ENCODE data around the gene ARL8A.
"Not testable (repeated sequence)": the region's sequence is repeated elsewhere in the genome, so short reads cannot be mapped to it uniquely, and the experiment has no call there.

DNA sequence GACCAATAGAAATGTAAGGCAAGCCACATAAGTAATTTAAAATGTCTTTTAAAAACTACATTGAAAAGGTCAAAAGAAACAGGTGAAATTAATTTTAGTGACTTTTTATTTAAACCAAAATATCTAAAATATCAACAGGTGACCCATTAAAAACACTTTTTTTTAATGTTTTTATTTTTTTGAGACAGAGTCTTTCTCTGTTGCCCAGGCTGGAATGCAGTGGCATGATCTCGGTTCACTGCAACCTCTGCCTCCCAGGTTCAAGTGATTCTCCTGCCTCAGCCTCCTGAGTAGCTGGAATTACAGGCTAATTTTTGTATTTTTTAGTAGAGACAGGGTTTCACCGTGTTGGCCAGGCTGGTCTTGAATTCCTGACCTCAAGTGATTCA lies 36.2 kb upstream of the ARL8A start:
- TF ChIP-seq, protein P1, sequence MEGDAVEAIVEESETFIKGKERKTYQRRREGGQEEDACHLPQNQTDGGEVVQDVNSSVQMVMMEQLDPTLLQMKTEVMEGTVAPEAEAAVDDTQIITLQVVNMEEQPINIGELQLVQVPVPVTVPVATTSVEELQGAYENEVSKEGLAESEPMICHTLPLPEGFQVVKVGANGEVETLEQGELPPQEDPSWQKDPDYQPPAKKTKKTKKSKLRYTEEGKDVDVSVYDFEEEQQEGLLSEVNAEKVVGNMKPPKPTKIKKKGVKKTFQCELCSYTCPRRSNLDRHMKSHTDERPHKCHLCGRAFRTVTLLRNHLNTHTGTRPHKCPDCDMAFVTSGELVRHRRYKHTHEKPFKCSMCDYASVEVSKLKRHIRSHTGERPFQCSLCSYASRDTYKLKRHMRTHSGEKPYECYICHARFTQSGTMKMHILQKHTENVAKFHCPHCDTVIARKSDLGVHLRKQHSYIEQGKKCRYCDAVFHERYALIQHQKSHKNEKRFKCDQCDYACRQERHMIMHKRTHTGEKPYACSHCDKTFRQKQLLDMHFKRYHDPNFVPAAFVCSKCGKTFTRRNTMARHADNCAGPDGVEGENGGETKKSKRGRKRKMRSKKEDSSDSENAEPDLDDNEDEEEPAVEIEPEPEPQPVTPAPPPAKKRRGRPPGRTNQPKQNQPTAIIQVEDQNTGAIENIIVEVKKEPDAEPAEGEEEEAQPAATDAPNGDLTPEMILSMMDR (conservative IDR thresholded peaks at IDR 0.05): not testable (repeated sequence)
- TF ChIP-seq ZFX (IDR thresholded peaks at IDR 0.05): not testable (repeated sequence)
